ENCODE data around the gene ACER3.
"Not testable (repeated sequence)": the region's sequence is repeated elsewhere in the genome, so short reads cannot be mapped to it uniquely, and the experiment has no call there.

Gene ACER3

DNA sequence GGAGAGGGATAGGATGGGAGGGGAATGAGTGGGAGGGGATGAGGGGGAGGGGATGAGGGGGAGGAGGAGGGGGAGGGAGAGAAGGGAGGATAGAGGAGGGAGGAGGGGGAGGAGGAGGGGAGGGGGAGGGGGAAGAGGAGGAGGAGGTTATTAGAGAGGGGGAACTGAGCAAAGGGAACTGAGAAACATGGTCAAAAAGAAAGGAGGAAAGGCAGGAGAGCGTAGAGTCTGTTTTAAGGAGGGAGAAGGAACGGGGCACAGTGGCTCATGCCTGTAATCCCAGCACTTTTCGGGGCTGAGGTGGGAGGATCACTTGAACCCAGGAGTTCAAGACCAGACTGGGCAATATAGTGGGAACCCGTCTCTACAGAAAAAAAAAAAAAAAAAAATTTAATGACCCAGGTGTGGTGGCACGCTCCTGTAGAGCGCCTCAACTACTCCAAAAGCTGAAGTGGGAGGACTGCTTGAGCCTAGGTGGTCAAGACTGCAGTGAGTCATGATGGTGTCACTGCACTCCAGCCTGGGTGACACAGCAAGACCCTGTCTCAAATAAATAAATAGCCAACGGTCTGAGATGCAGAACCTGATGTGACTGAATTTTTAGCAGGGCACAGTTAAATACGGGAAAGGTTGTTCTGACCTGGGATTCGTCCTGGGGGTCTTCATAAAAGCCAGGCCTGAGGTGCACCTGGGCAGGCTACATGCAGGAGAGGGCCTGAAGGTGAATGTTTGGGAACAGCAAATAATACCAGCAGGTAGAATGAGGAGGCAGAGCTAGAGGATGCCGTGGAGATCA lies 177.5 kb downstream of the ACER3 start:
- no peak for DNase-seq (ENCODE audit: low read depth)

DNA sequence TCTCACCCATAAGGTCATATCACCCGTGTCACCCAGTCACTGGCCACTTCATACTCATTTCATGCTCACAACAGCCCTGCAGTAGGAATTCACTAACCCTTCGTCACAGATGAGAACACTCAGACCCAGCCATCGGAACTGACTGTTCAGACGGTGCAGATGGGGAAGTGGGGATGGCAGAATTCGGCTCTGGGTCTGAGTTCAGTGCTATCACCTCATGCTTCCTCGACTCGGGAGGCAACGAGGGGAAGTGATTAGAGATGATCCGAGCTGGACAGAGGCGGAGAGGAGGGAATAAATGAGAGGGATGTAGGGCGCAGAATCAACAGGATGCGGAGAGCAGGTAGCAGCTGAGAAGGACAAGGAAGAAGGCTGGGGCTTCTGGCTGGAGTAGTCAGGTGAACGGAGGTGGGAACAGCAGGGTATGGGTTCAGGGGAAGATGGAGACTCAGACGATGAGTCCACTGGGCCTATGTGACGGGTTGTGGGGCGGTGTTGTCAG lies 178.2 kb downstream of the ACER3 start:
- no peak for DNase-seq (ENCODE audit: low read depth)

GRCh38 chr11:77039491-77040400 lies 179.0 kb downstream of the ACER3 start:
- no peak for DNase-seq (ENCODE audit: low read depth)

- no peak for DNase-seq (ENCODE audit: low read depth)
Measured at GRCh38 chr11:77040401-77040777, 179.7 kb downstream of the ACER3 start.

DNA sequence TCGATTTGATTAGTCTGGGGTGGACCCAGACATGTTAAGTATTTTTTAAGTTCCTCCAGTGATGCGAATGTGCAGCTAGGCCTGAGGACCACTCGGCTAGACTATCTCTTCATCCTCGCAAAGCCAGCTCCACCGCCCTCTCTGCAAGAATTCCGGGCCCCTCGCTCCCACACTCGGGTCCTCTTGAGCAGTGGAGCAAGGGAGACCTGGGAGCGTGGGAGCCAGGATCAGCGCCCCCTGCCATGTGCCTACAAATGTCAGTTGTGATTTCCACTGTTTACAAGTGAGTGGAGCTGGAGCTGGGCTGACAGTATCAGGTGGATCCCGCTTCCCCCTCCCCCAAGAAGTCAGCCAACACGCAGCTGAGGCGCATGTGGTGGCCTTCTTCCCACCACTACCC lies 180.2 kb downstream of the ACER3 start:
- no peak for DNase-seq (ENCODE audit: low read depth)

- DNase-seq (ENCODE audit: low read depth): no peak
Measured at GRCh38 chr11:77042111-77042726, 181.5 kb downstream of the ACER3 start.

DNA sequence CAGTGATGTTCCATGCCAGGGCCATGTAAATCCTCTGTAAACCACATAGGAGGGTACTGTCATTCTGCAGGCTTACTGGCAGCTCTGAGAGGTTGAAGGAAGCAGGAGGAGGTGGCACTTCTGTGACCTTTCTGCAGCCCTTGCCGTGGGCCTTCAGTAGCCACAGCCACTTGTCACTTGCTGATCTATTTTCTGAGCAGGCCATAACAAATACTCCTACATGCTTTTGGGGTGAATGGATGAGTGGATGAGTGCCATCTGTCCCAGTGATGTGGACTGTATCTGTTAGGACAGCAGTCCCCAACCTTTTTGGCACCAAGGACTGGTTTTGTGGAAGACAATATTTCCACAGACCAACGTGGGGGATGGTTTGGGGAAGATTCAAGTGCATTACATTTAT lies 183.6 kb downstream of the ACER3 start:
- no peak for DNase-seq (ENCODE audit: low read depth)

DNA sequence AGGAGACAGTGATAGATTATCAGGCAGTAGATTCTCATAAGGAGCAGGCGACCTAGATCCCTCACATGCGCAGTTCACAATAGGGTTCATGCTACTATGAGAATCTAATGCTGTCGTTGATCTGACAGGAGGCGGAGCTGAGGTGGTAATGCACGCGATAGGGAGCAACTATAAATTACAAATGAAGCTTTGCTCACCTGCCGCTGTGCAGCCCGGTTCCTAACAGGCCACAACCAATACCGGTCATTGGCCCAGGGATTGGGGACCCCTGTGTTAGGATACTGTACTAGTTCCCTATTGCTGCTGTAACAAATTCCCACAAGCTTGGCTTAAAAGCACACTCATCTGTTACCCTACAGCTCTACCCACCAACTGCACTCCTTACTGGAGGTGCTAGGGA lies 184.2 kb downstream of the ACER3 start:
- no peak for DNase-seq (ENCODE audit: low read depth)

- peak; percentile 35 for DNase-seq (ENCODE audit: low read depth)
Measured at GRCh38 chr11:77046060-77046501, 185.4 kb downstream of the ACER3 start.

- peak; percentile 76 for DNase-seq (ENCODE audit: low read depth)
Measured at GRCh38 chr11:77047007-77047927, 186.5 kb downstream of the ACER3 start.

DNA sequence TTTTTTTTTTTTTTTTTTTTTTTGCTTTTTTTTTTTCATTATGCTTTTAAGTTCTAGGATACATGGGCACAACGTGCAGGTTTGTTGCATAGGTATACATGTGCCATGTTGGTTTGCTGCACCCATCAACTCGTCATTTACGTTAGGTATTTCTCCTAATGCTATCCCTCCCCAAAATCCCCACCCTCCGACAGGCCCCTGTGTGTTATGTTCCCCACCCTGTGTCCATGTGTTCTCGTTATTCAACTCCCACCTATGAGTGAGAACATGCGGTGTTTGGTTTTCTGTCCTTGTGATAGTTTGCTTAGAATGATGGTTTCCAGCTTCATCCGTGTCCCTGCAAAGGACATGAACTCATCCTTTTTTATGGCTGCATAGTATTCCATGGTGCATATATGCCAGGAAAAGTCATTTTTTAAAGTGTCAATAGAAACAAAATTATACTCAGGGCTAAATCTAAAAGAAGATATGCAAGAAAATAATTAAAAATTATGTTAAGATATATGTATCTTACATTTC lies 187.3 kb downstream of the ACER3 start:
- DNase-seq (ENCODE audit: low read depth): not testable (repeated sequence)

DNA sequence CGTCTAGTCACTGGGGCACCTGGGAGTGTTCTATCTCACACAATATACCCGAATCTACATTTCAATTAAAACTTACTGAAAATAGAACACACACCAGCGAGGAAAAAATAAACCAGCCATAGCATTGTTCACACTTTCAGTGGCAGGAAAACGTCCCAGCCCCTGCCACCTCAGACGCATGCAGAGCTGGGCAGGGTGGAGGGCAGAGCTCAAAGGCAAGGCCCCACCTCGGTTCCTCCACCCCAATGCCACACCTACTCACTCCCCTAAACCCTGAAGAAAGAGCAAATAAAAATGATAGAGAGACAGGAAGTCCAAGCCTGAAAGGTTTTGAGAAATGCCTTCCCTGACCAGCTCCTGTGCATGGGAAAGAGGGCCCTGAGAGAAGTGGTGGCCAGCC lies 188.3 kb downstream of the ACER3 start:
- DNase-seq (ENCODE audit: low read depth): no peak

- DNase-seq (ENCODE audit: low read depth): no peak
Measured at GRCh38 chr11:77051511-77051910, 190.8 kb downstream of the ACER3 start.

DNA sequence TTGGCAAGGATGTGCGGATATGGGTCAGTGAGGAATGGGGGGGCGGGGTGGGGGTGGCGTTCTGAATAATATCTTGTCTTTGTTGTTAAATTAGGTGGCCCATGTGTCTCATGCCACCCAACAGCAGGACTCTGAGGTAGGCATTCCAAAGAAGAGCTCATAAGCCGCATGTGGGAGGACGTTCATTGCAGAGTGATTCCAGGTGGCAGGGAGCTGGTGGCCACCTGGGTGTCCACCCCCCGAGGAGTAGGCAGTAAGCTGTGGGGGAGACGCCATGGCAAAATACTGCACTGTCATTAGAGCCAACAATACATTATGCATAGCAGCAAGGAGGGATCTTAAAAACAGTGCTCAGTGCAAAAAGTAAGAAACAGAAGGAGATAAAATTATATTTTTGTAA lies 191.8 kb downstream of the ACER3 start:
- no peak for DNase-seq (ENCODE audit: low read depth)

DNA sequence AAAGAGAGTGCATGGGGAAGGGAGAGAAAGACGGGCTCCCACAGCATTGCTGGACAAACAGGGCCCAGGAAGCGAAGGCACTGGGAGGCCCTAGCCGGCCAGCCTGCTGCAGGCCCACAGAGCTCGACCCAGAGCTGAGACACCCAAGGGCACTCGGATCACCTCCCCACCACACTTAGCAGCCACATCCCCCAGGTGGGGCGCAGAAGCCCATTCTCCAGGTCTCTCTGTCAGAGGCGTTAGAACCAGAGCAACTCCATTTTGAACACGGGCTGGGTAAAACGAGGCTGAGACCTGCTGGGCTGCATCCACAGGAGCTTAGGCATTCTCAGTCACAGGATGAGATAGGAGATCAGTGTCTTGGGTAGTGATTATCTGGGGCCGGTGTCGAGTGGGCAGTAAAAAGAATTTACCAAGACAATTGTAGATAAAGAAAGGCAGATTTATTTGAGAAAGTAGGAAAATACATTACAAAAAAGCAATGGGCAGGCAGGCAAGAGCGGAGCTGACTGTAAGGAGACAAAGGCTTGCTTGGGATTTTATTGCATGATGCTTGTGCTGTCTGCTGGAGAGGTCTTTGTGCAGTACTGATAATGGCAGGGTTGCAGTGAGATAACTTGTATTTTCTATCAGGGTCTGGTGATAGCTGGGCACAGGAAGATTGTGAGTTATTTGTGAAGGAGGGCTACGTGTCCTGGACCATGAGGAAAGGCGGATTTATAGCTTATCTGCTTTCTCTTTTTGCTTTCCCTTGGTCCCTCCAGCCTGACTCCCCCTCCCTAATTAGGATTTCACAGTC lies 192.7 kb downstream of the ACER3 start:
- DNase-seq (ENCODE audit: low read depth): no peak

- DNase-seq (ENCODE audit: low read depth): no peak
Measured at GRCh38 chr11:77054084-77054483, 193.4 kb downstream of the ACER3 start.

GRCh38 chr11:77055101-77055561 lies 194.4 kb downstream of the ACER3 start:
- DNase-seq (ENCODE audit: low read depth): no peak

DNA sequence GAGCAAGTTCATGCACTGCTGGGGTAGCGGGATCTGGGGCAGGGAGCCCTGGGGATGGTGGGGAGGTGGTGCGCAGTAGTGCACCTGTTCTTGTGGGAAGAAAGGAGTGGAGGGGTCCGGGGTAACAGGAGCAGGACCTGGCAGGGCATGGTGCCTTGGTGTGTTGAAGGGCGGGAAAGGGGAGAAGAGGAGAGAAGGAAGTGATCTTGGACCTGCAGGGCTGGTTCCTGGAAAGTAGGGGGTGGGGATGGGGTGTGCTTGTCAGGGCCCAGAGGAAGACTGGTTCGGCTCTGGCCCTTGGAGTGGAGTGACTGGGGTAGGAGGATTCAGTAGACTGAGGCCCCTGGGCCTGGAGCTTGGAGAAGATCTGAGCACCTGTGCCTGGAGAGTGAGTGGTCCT lies 195.2 kb downstream of the ACER3 start:
- no peak for DNase-seq (ENCODE audit: low read depth)

- DNase-seq (ENCODE audit: low read depth): no peak
Measured at GRCh38 chr11:77056814-77057402, 196.2 kb downstream of the ACER3 start.

Data from activated gamma-delta T cell treated with anti-CD3 and anti-CD28 coated beads, Interleukin-2, amount 50 U/mL, for 16 hours (primary cell).